ENCODE results near the gene LYZ. TPM values are rescaled to one million over a fixed set of nuclear protein-coding genes. Genes with fewer than 3 reads are reported as not detected.

The LYZ gene
- total RNA-seq, 4 donors from 2014 or later: 83.4 to 760 (median 129) TPM

DNA sequence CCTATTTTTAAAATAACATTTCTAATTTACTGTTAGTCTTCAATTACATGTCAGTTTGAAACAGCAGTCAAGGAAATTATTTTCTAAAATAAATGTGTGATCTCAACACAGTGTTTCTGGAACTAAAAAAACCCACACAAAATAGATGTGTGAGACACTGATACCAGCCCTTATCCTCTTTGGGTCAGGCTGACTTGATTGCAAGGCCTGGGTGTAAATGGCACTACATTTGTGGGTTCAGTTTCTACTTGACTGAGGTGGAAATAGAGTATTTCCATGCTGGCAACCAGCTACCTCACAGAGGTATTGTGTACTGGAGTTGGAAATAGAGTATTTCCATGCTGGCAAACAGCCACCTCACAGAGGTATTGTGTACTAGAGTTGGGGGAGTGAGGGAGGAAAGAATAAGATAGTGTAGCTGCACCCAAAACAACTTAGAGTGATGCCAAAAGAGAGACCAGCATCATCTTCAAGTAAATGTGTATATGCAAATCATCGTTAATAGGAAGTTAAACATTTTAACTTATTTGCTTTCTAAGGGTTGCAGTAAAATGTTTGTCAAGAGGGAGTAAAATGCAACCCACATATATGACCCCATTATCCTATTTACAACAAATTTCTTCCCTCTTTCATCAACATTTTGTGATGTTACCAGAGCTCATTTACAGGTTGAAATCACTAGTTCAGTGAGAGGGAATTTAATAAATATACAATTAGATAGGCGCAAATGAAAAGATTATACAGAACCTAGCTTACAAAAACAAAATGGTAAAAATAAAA is 10.7 kb upstream of the LYZ start:
- Histone ChIP-seq H3K36me3 (no peaks in the 10 kb centered on the region), H3K4me3 (no peak overlapping the region), H3K9me3 (no peaks in the 10 kb centered on the region), H3K27ac (no peak overlapping the region), H3K4me1 (peaks cover 0 to 8% (median 2%) of the 10 kb centered on the region in 4 donors), H3K27me3 (no peaks in the 10 kb centered on the region)
- no peak for TF ChIP-seq POLR2A (IDR thresholded peaks at IDR 0.05)
- TF ChIP-seq, protein P1, sequence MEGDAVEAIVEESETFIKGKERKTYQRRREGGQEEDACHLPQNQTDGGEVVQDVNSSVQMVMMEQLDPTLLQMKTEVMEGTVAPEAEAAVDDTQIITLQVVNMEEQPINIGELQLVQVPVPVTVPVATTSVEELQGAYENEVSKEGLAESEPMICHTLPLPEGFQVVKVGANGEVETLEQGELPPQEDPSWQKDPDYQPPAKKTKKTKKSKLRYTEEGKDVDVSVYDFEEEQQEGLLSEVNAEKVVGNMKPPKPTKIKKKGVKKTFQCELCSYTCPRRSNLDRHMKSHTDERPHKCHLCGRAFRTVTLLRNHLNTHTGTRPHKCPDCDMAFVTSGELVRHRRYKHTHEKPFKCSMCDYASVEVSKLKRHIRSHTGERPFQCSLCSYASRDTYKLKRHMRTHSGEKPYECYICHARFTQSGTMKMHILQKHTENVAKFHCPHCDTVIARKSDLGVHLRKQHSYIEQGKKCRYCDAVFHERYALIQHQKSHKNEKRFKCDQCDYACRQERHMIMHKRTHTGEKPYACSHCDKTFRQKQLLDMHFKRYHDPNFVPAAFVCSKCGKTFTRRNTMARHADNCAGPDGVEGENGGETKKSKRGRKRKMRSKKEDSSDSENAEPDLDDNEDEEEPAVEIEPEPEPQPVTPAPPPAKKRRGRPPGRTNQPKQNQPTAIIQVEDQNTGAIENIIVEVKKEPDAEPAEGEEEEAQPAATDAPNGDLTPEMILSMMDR (IDR thresholded peaks at IDR 0.05): no peak
- no peak for DNase-seq

DNA sequence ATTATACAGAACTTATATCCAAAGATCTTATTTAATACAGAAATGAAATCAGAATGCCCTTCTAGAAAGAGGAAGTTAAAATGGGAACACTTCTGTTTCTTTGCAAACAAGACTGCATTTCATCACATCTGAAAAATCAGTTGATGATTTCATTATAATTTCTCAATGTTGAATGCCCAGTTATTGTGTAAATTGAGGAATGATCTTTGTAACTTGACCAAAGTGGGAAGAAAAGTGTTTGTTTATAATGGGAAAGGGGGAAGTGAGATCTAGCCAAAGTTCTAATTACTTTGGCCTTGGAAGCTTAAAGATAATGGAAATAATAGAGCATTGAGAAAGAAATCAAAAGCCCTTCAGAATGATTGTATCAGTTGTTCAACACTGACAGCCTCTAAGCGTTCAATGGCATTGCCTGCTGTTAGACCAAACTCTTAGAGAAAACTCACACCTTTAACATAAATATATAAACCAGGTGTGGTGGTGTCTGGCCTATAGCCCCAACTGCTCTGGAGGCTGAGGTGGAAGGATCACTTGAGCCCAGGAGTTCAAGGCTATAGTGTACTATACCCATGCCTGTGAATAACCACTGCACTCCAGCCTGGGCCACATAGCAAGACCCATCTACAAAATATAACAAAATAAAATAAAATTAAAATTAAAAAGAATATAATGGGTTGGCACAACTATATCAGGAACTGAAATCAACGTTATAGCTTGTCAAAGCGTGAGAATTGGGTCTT is 9.9 kb upstream of the LYZ start:
- Histone ChIP-seq H3K9me3 (no peaks in the 10 kb centered on the region), H3K27me3 (no peaks in the 10 kb centered on the region), H3K4me1 (peaks cover 0 to 8% (median under 1%) of the 10 kb centered on the region in 4 donors), H3K27ac (no peak overlapping the region), H3K4me3 (no peak overlapping the region), H3K36me3 (no peaks in the 10 kb centered on the region)
- TF ChIP-seq, protein P1 (IDR thresholded peaks at IDR 0.05): no peak
- TF ChIP-seq POLR2A (IDR thresholded peaks at IDR 0.05): no peak
- no peak for DNase-seq

DNA sequence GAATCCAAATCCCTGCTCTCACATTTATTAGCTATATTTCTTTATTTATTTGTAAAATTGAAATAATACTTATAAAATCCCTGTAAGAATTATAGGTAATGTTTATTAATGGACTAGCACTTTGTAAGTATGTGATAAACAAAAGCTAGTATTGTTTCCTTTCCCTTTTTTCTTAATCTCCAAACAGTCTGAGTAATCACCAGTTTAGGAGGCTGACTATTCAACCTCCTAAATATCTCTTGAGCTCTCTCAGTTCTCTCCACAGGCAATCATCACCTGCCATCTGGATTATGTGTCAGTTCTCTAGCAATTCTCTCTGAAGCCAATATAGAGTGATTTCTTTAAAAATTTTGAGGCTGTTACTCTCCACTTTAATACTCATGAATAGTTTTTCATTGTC is 9.2 kb upstream of the LYZ start:
- no peak overlapping the region for H3K27ac ChIP-seq
- DNase-seq: no peak
- no peaks in the 10 kb centered on the region for H3K9me3 ChIP-seq
- H3K36me3 ChIP-seq: no peaks in the 10 kb centered on the region
- H3K4me1 ChIP-seq: peaks cover 0 to 8% (median 0%) of the 10 kb centered on the region in 4 donors
- no peak overlapping the region for H3K4me3 ChIP-seq
- H3K27me3 ChIP-seq: no peaks in the 10 kb centered on the region
- TF ChIP-seq, protein P1 (IDR thresholded peaks at IDR 0.05): no peak
- no peak for TF ChIP-seq POLR2A (IDR thresholded peaks at IDR 0.05)

DNA sequence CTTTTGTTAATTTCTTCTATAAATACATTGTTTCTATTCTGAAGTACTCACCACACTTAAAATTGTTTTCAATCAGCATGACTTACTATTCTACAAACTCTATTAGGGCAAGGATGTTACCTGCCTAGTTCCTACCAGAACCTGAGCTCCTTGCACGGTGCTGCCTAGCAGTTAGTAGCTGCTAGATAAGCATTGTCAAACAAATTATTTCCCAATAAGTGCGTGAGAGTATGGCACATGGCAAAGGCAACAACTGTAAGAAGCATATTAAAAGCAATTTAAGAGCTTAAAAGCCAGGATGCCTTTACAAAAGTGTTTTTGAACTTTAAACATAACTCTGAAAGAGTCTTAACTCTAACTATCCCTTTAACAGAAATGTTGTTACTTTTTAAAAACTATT is 8.2 kb upstream of the LYZ start:
- Histone ChIP-seq H3K27me3 (no peaks in the 10 kb centered on the region), H3K4me3 (no peak overlapping the region), H3K4me1 (peaks cover 0 to 8% (median 0%) of the 10 kb centered on the region in 4 donors), H3K36me3 (no peaks in the 10 kb centered on the region), H3K27ac (no peak overlapping the region), H3K9me3 (no peaks in the 10 kb centered on the region)
- no peak for DNase-seq
- TF ChIP-seq POLR2A (IDR thresholded peaks at IDR 0.05): no peak
- TF ChIP-seq, protein P1 (IDR thresholded peaks at IDR 0.05): no peak

DNA sequence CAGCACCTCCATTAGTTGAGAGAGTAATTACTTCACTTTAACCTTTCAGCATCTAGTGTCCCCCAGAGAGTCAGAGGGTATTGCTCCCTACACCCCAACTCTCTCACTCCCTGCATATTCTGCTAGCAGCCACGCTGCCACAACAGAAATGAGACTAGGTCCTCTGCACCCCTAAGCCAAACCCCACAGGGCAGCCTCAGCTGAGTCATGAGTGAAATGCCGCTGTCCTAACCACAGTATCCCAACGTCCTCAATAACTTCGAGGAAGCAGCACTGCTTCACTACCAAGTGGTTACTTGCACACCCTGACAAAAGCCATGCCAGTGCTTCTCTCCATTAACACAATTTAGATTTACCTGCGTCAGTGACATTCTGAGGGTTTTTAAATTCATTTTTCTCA is 6.9 kb upstream of the LYZ start:
- TF ChIP-seq, protein P1 (IDR thresholded peaks at IDR 0.05): no peak
- no peaks in the 10 kb centered on the region for H3K36me3 ChIP-seq
- no peaks in the 10 kb centered on the region for H3K27me3 ChIP-seq
- H3K4me1 ChIP-seq: peaks cover 0 to 8% (median 0%) of the 10 kb centered on the region in 4 donors
- H3K4me3 ChIP-seq: no peak overlapping the region
- no peak for DNase-seq
- H3K9me3 ChIP-seq: no peaks in the 10 kb centered on the region
- H3K27ac ChIP-seq: no peak overlapping the region
